SK-N-SH (cell line): ENCODE measurements around the gene KYAT1. TPM values are rescaled to one million over a fixed set of nuclear protein-coding genes. Genes with fewer than 3 reads are reported as not detected.

Source experiments
- CTCF ChIA-PET: fragments of 300-600, 350-600 bp; formaldehyde crosslinking; extraction: SDS; loops from one replicate; lab custom pipeline; 2021; lab: Yijun Ruan, JAX
- POLR2A ChIA-PET: fragments of 350-600 bp; sonication (Branson Sonifier 250); formaldehyde crosslinking; extraction: SDS; loops from one replicate; lab custom pipeline; 2020; ENCODE audit warnings: antibody characterized with exemption, inconsistent platforms; lab: Yijun Ruan, JAX
- DNase-seq: peaks from one replicate; pipeline ENCODE4 v3.0.0; 2012
- H2AFZ ChIP-seq: fragments of 200-600 bp; sonication (generic); 2 replicates; pipeline ENCODE4 v1.8.1; 2016; ENCODE audit warnings: antibody characterized with exemption, mild to moderate bottlenecking, low read depth
- H3F3A ChIP-seq: fragments of 200-600 bp; sonication (generic); replicated peaks from 2 replicates; pipeline ENCODE3; 2016; ENCODE audit warnings: antibody characterized with exemption, mild to moderate bottlenecking; ENCODE audit not compliant: insufficient read depth
- H3K27ac ChIP-seq, 2 experiments: fragments of 200-500 bp in 1 of 2; fragments of 200-600 bp in 1 of 2; sonication (Bioruptor generic) in 1 of 2; sonication (generic), shearing (Covaris generic) in 1 of 2; 2 replicates each; pipeline versions ENCODE4 v1.5.1 to v1.6.1; 2014 to 2016; ENCODE audit warnings: low read depth in 2 of 2, inconsistent platforms in 1 of 2, low read length in 1 of 2, mild to moderate bottlenecking in 1 of 2, mixed read lengths in 1 of 2
- H3K27me3 ChIP-seq: fragments of 200-600 bp; sonication (generic), shearing (Covaris generic); 2 replicates; pipeline ENCODE4 v1.6.1; 2016; ENCODE audit warnings: mixed run types; ENCODE audit not compliant: insufficient read depth
- H3K36me3 ChIP-seq, 2 experiments: fragments of 200-500 bp in 1 of 2; fragments of 200-600 bp in 1 of 2; sonication (Bioruptor generic) in 1 of 2; sonication (generic) in 1 of 2; replicated peaks in 1 of 2; 2 replicates each; pipeline versions ENCODE3 to v1.5.1; 2014 to 2016; ENCODE audit warnings: low read length in 1 of 2, mild to moderate bottlenecking in 1 of 2; ENCODE audit not compliant: insufficient read depth in 2 of 2, control insufficient read depth in 1 of 2
- H3K4me1 ChIP-seq, 2 experiments: fragments of 200-500 bp in 1 of 2; fragments of 200-600 bp in 1 of 2; sonication (Bioruptor generic) in 1 of 2; sonication (generic), shearing (Covaris generic) in 1 of 2; 2 replicates each; pipeline versions ENCODE4 v1.5.1 to v1.6.1; 2014 to 2016; ENCODE audit warnings: low read depth in 1 of 2, low read length in 1 of 2, mixed run types in 1 of 2; ENCODE audit not compliant: insufficient read depth in 2 of 2, control insufficient read depth in 1 of 2
- H3K4me2 ChIP-seq: fragments of 200-600 bp; sonication (generic), shearing (Covaris generic); 2 replicates; pipeline ENCODE4 v1.6.1; 2017; ENCODE audit warnings: mixed run types
- H3K4me3 ChIP-seq, 2 experiments: fragments of 200-500 bp in 1 of 2; fragments of 200-600 bp in 1 of 2; sonication (Bioruptor generic) in 1 of 2; sonication (generic), shearing (Covaris generic) in 1 of 2; 2 replicates each; pipeline versions ENCODE4 v1.5.1 to v1.8.1; 2014 to 2016; ENCODE audit warnings: low read depth in 2 of 2, inconsistent platforms in 1 of 2, low read length in 1 of 2, mild to moderate bottlenecking in 1 of 2, mixed read lengths in 1 of 2, moderate library complexity in 1 of 2
- H3K79me2 ChIP-seq: fragments of 200-600 bp; sonication (generic); 2 replicates; pipeline ENCODE4 v1.8.1; 2017; ENCODE audit warnings: mild to moderate bottlenecking; ENCODE audit not compliant: insufficient read depth
- H3K9ac ChIP-seq: fragments of 200-600 bp; sonication (generic); 2 replicates; pipeline ENCODE4 v1.6.1; 2017; ENCODE audit warnings: mixed run types
- H3K9me2 ChIP-seq: fragments of 200-600 bp; sonication (generic); 2 replicates; pipeline ENCODE4 v1.6.1; 2017; ENCODE audit warnings: mixed run types
- H3K9me3 ChIP-seq: fragments of 200-600 bp; sonication (generic); 2 replicates; pipeline ENCODE4 v1.6.1; 2017; ENCODE audit warnings: mixed run types, mild to moderate bottlenecking, moderate library complexity
- H4K20me1 ChIP-seq: fragments of 200-600 bp; sonication (generic); 2 replicates; pipeline ENCODE4 v1.6.1; 2017; ENCODE audit warnings: mild to moderate bottlenecking, mixed run types; ENCODE audit not compliant: insufficient read depth
- CHD2 ChIP-seq: fragments of 150-350 bp; IDR thresholded peaks from 2 replicates; pipeline ENCODE4 v1.6.1; 2018; ENCODE audit warnings: low read length; ENCODE audit not compliant: partially characterized antibody
- ELF1 ChIP-seq: IDR thresholded peaks from 2 replicates; pipeline ENCODE4 v1.4.0; 2012
- IRF3 ChIP-seq: fragments of 150-350 bp; IDR thresholded peaks from 2 replicates; pipeline ENCODE4 v1.6.1; 2016; ENCODE audit warnings: mild to moderate bottlenecking, low read depth, low read length
- MAX ChIP-seq: IDR thresholded peaks from 2 replicates; pipeline ENCODE4 v1.4.0; 2012; ENCODE audit warnings: low read depth
- MXI1 ChIP-seq: IDR thresholded peaks from 2 replicates; pipeline ENCODE4 v1.6.1; 2012; ENCODE audit warnings: mild to moderate bottlenecking, low read depth, low read length, improper control_type of control experiment
- NRF1 ChIP-seq: IDR thresholded peaks from 2 replicates; pipeline ENCODE4 v1.6.1; 2012; ENCODE audit warnings: low read depth, mild to moderate bottlenecking, low read length
- POLR2AphosphoS5 ChIP-seq: IDR thresholded peaks from 2 replicates; pipeline ENCODE4 v1.6.1; 2012; ENCODE audit warnings: low read depth, low read length
- RCOR1 ChIP-seq: fragments of 150-350 bp; IDR thresholded peaks from 2 replicates; pipeline ENCODE4 v1.6.1; 2017; ENCODE audit warnings: antibody characterized with exemption, low read length
- RFX5 ChIP-seq: IDR thresholded peaks from 2 replicates; pipeline ENCODE4 v1.6.1; 2012; ENCODE audit warnings: mild to moderate bottlenecking, improper control_type of control experiment, low read length
- SMC3 ChIP-seq: IDR thresholded peaks from 2 replicates; pipeline ENCODE4 v1.6.1; 2012; ENCODE audit warnings: low read depth, low read length, improper control_type of control experiment
- TCF12 ChIP-seq: IDR thresholded peaks from 2 replicates; pipeline ENCODE4 v1.4.0; 2012
- TEAD4 ChIP-seq: IDR thresholded peaks from 2 replicates; pipeline ENCODE4 v1.4.0; 2012; ENCODE audit warnings: mild to moderate bottlenecking, borderline replicate concordance; ENCODE audit not compliant: insufficient read depth
- USF1 ChIP-seq: IDR thresholded peaks from 2 replicates; pipeline ENCODE4 v1.4.0; 2012; ENCODE audit warnings: low read depth, borderline replicate concordance
- USF2 ChIP-seq: fragments of 150-350 bp; IDR thresholded peaks from 2 replicates; pipeline ENCODE4 v1.6.1; 2017; ENCODE audit warnings: antibody characterized with exemption, low read length, low read depth, borderline replicate concordance
- YY1 ChIP-seq: IDR thresholded peaks from 2 replicates; pipeline ENCODE4 v1.4.0; 2012; ENCODE audit warnings: low read depth, mild to moderate bottlenecking
- ZBTB33 ChIP-seq: IDR thresholded peaks from 2 replicates; pipeline ENCODE4 v1.4.0; 2012; ENCODE audit warnings: low read depth, borderline replicate concordance
- WGBS: methylation state at CpG from one replicate; pipeline ENCODE4 v1.1.6; 2017; ENCODE audit warnings: low lambda C conversion rate; 5-methylcytosine and 5-hydroxymethylcytosine counted together
- polyA plus RNA-seq, 3 experiments: library from polyadenylated mRNA; depleted of rRNA; stranded (reverse); fragments of >200 nt; gene quantifications; 2 replicates each; pipeline ENCODE4 v1.2.3, GENCODE V29; 2012

Gene KYAT1
- polyA plus RNA-seq, 1 of the 3 experiments (the other 2 are of a cell fraction) = 9.4 TPM

GRCh38 chr9:128886211-128886891 is 4.6 kb upstream of the KYAT1 start:
- Histone ChIP-seq H3K36me3 (peaks cover 9 to 14% of the 10 kb centered on the region in 2 experiments), H3F3A (peaks cover 10% of the 10 kb centered on the region), H3K9me2 (no peaks in the 10 kb centered on the region), H2AFZ (no peak overlapping the region), H4K20me1 (no peaks in the 10 kb centered on the region; the same call in 1 of the 2 replicates), H3K4me3 (no peak overlapping the region), H3K4me2 (no peak overlapping the region), H3K27ac (peak overlapping the region in 1 of 2 experiments; percentile 20; a peak in 1 of 4 replicates), H3K9ac (no peak overlapping the region), H3K79me2 (peaks cover 96% of the 10 kb centered on the region), H3K4me1 (peaks cover 13 to 16% of the 10 kb centered on the region in 2 experiments; a peak in 2 of 4 replicates), H3K9me3 (no peaks in the 10 kb centered on the region), H3K27me3 (no peaks in the 10 kb centered on the region)
- ChIA-PET POLR2A (no interaction called here), CTCF (interaction anchor here (0.7 to 1.8 kb wide), 3 partner anchors 20 to 42 kb away, joined by 3 to 5 read pairs (median 3); no protein-coding TSS in a partner anchor)
- WGBS = 70% methylated on average over 13 of the region's 13 CpGs
- TF ChIP-seq RCOR1 (no peak), IRF3 (no peak), MXI1 (no peak), CHD2 (no peak), RFX5 (no peak), USF2 (no peak), POLR2AphosphoS5 (no peak), NRF1 (no peak), USF1 (no peak), ZBTB33 (no peak), TEAD4 (no peak), ELF1 (no peak), TCF12 (no peak), SMC3 (no peak), YY1 (no peak), MAX (no peak)
- no peak for DNase-seq
